ENCODE data around the gene STAMBPL1.

STAMBPL1 gene

GRCh38 chr10:88841316-88842111 is 38.5 kb upstream of the STAMBPL1 start:
- Histone ChIP-seq H3K79me1 (replicated peaks; ENCODE audit: low read length, poor library complexity, severe bottlenecking) (no peaks in the 10 kb centered on the region), H3K4me3 (ENCODE audit: insufficient read depth in 1 of 2, low read depth in 1 of 2, low read length in 2 of 2) (no peak overlapping the region), H2AFZ (ENCODE audit: low read depth, low read length) (no peak overlapping the region), H4K8ac (ENCODE audit: low read length) (no peak overlapping the region), H2AK5ac (ENCODE audit: low read length, severe bottlenecking) (peak overlapping the region; percentile 18), H3K14ac (ENCODE audit: low read length in 2 of 2) (no peak overlapping the region), H3K27ac (ENCODE audit: low read length, poor library complexity, severe bottlenecking) (no peak overlapping the region), H3K9ac (ENCODE audit: low read length) (peak overlapping the region; percentile 21), H3K4me1 (ENCODE audit: control insufficient read depth, insufficient read depth, low read depth, low read length) (no peaks in the 10 kb centered on the region), H3K9me3 (ENCODE audit: control insufficient read depth, low read length) (no peaks in the 10 kb centered on the region), H2BK120ac (ENCODE audit: low read depth, low read length) (no peak overlapping the region), H3K4me2 (ENCODE audit: low read length, poor library complexity, severe bottlenecking) (no peak overlapping the region), H2BK5ac (ENCODE audit: low read depth, low read length, poor library complexity, severe bottlenecking) (no peak overlapping the region), H2BK12ac (ENCODE audit: low read length in 2 of 2) (no peak overlapping the region), H3K27me3 (ENCODE audit: control insufficient read depth in 1 of 2, insufficient read depth in 1 of 2, low read length in 2 of 2) (no peaks in the 10 kb centered on the region), H3K36me3 (ENCODE audit: control insufficient read depth in 1 of 2, insufficient read depth in 2 of 2, low read depth in 1 of 2, low read length in 2 of 2) (no peaks in the 10 kb centered on the region), H2BK15ac (ENCODE audit: low read depth, poor library complexity, severe bottlenecking) (no peak overlapping the region), H3K18ac (ENCODE audit: low read depth in 1 of 2, low read length in 2 of 2) (no peak overlapping the region), H3K4ac (ENCODE audit: low read depth in 1 of 2, low read length in 2 of 2) (no peak overlapping the region), H3K23ac (ENCODE audit: low read length in 2 of 2) (no peak overlapping the region), H4K91ac (ENCODE audit: low read length) (no peak overlapping the region)
- no peak for DNase-seq
- WGBS: 73% methylated on average over 6 of the region's 6 CpGs

- no peak overlapping the region for H3K4me2 ChIP-seq (ENCODE audit: low read length, poor library complexity, severe bottlenecking)
- no peak overlapping the region for H2BK12ac ChIP-seq (ENCODE audit: low read length in 2 of 2)
- no peaks in the 10 kb centered on the region for H3K79me1 ChIP-seq (replicated peaks; ENCODE audit: low read length, poor library complexity, severe bottlenecking)
- H3K4me1 ChIP-seq (ENCODE audit: control insufficient read depth, insufficient read depth, low read depth, low read length): no peaks in the 10 kb centered on the region
- H3K27ac ChIP-seq (ENCODE audit: low read length, poor library complexity, severe bottlenecking): no peak overlapping the region
- H4K91ac ChIP-seq (ENCODE audit: low read length): no peak overlapping the region
- no peak overlapping the region for H2BK120ac ChIP-seq (ENCODE audit: low read depth, low read length)
- DNase-seq: no peak
- no peaks in the 10 kb centered on the region for H3K9me3 ChIP-seq (ENCODE audit: control insufficient read depth, low read length)
- H2BK5ac ChIP-seq (ENCODE audit: low read depth, low read length, poor library complexity, severe bottlenecking): no peak overlapping the region
- no peak overlapping the region for H2AFZ ChIP-seq (ENCODE audit: low read depth, low read length)
- H2BK15ac ChIP-seq (ENCODE audit: low read depth, poor library complexity, severe bottlenecking): no peak overlapping the region
- no peak overlapping the region for H3K4me3 ChIP-seq (ENCODE audit: insufficient read depth in 1 of 2, low read depth in 1 of 2, low read length in 2 of 2)
- no peak overlapping the region for H3K23ac ChIP-seq (ENCODE audit: low read length in 2 of 2)
- no peak overlapping the region for H3K9ac ChIP-seq (ENCODE audit: low read length)
- no peak overlapping the region for H2AK5ac ChIP-seq (ENCODE audit: low read length, severe bottlenecking)
- no peaks in the 10 kb centered on the region for H3K36me3 ChIP-seq (ENCODE audit: control insufficient read depth in 1 of 2, insufficient read depth in 2 of 2, low read depth in 1 of 2, low read length in 2 of 2)
- no peak overlapping the region for H4K8ac ChIP-seq (ENCODE audit: low read length)
- H3K4ac ChIP-seq (ENCODE audit: low read depth in 1 of 2, low read length in 2 of 2): no peak overlapping the region
- H3K27me3 ChIP-seq (ENCODE audit: control insufficient read depth in 1 of 2, insufficient read depth in 1 of 2, low read length in 2 of 2): no peaks in the 10 kb centered on the region
- no peak overlapping the region for H3K18ac ChIP-seq (ENCODE audit: low read depth in 1 of 2, low read length in 2 of 2)
- over 99% methylated on average over 4 of the region's 4 CpGs for WGBS
- no peak overlapping the region for H3K14ac ChIP-seq (ENCODE audit: low read length in 2 of 2)
Observed at GRCh38 chr10:88843171-88843570, 36.9 kb upstream of the STAMBPL1 start.

- Histone ChIP-seq H4K8ac (ENCODE audit: low read length) (no peak overlapping the region), H3K4me2 (ENCODE audit: low read length, poor library complexity, severe bottlenecking) (no peak overlapping the region), H2BK12ac (ENCODE audit: low read length in 2 of 2) (no peak overlapping the region), H3K79me1 (replicated peaks; ENCODE audit: low read length, poor library complexity, severe bottlenecking) (no peaks in the 10 kb centered on the region), H3K18ac (ENCODE audit: low read depth in 1 of 2, low read length in 2 of 2) (no peak overlapping the region), H3K14ac (ENCODE audit: low read length in 2 of 2) (no peak overlapping the region), H3K27ac (ENCODE audit: low read length, poor library complexity, severe bottlenecking) (peak overlapping the region; percentile 33), H2BK5ac (ENCODE audit: low read depth, low read length, poor library complexity, severe bottlenecking) (no peak overlapping the region), H3K36me3 (ENCODE audit: control insufficient read depth in 1 of 2, insufficient read depth in 2 of 2, low read depth in 1 of 2, low read length in 2 of 2) (no peaks in the 10 kb centered on the region), H3K27me3 (ENCODE audit: control insufficient read depth in 1 of 2, insufficient read depth in 1 of 2, low read length in 2 of 2) (no peaks in the 10 kb centered on the region), H2BK15ac (ENCODE audit: low read depth, poor library complexity, severe bottlenecking) (no peak overlapping the region), H3K9me3 (ENCODE audit: control insufficient read depth, low read length) (no peaks in the 10 kb centered on the region), H3K23ac (ENCODE audit: low read length in 2 of 2) (no peak overlapping the region), H3K4me1 (ENCODE audit: control insufficient read depth, insufficient read depth, low read depth, low read length) (peaks cover 2% of the 10 kb centered on the region), H3K4ac (ENCODE audit: low read depth in 1 of 2, low read length in 2 of 2) (no peak overlapping the region), H3K4me3 (ENCODE audit: insufficient read depth in 1 of 2, low read depth in 1 of 2, low read length in 2 of 2) (peak overlapping the region in 1 of 2 experiments; percentile 45), H2AFZ (ENCODE audit: low read depth, low read length) (no peak overlapping the region), H4K91ac (ENCODE audit: low read length) (no peak overlapping the region), H2BK120ac (ENCODE audit: low read depth, low read length) (no peak overlapping the region), H2AK5ac (ENCODE audit: low read length, severe bottlenecking) (no peak overlapping the region), H3K9ac (ENCODE audit: low read length) (peak overlapping the region; percentile 63)
- WGBS: 70% methylated on average over 1 of the region's 1 CpG
- peak; percentile 61 for DNase-seq
Observed at GRCh38 chr10:88848499-88848898, 31.5 kb upstream of the STAMBPL1 start.

GRCh38 chr10:88849234-88849633 is 30.8 kb upstream of the STAMBPL1 start:
- no peak overlapping the region for H3K4me2 ChIP-seq (ENCODE audit: low read length, poor library complexity, severe bottlenecking)
- H3K4ac ChIP-seq (ENCODE audit: low read depth in 1 of 2, low read length in 2 of 2): no peak overlapping the region
- no peak overlapping the region for H2BK12ac ChIP-seq (ENCODE audit: low read length in 2 of 2)
- H2BK15ac ChIP-seq (ENCODE audit: low read depth, poor library complexity, severe bottlenecking): no peak overlapping the region
- no peaks in the 10 kb centered on the region for H3K79me1 ChIP-seq (replicated peaks; ENCODE audit: low read length, poor library complexity, severe bottlenecking)
- H3K23ac ChIP-seq (ENCODE audit: low read length in 2 of 2): no peak overlapping the region
- H3K9ac ChIP-seq (ENCODE audit: low read length): peak overlapping the region; percentile 63
- H2BK5ac ChIP-seq (ENCODE audit: low read depth, low read length, poor library complexity, severe bottlenecking): no peak overlapping the region
- no peak overlapping the region for H3K14ac ChIP-seq (ENCODE audit: low read length in 2 of 2)
- 75% methylated on average over 1 of the region's 1 CpG for WGBS
- no peak overlapping the region for H2AK5ac ChIP-seq (ENCODE audit: low read length, severe bottlenecking)
- no peak overlapping the region for H4K91ac ChIP-seq (ENCODE audit: low read length)
- H3K27me3 ChIP-seq (ENCODE audit: control insufficient read depth in 1 of 2, insufficient read depth in 1 of 2, low read length in 2 of 2): no peaks in the 10 kb centered on the region
- H3K27ac ChIP-seq (ENCODE audit: low read length, poor library complexity, severe bottlenecking): no peak overlapping the region
- H3K9me3 ChIP-seq (ENCODE audit: control insufficient read depth, low read length): no peaks in the 10 kb centered on the region
- H3K18ac ChIP-seq (ENCODE audit: low read depth in 1 of 2, low read length in 2 of 2): no peak overlapping the region
- peak; percentile 27 for DNase-seq
- H4K8ac ChIP-seq (ENCODE audit: low read length): no peak overlapping the region
- peak overlapping the region in 1 of 2 experiments; percentile 45 for H3K4me3 ChIP-seq (ENCODE audit: insufficient read depth in 1 of 2, low read depth in 1 of 2, low read length in 2 of 2)
- no peaks in the 10 kb centered on the region for H3K36me3 ChIP-seq (ENCODE audit: control insufficient read depth in 1 of 2, insufficient read depth in 2 of 2, low read depth in 1 of 2, low read length in 2 of 2)
- peaks cover 2% of the 10 kb centered on the region for H3K4me1 ChIP-seq (ENCODE audit: control insufficient read depth, insufficient read depth, low read depth, low read length)
- H2AFZ ChIP-seq (ENCODE audit: low read depth, low read length): no peak overlapping the region
- no peak overlapping the region for H2BK120ac ChIP-seq (ENCODE audit: low read depth, low read length)

All from mesenchymal stem cell (in vitro differentiated cells and primary cell).